ENCODE results near the gene LRRK2. TPM values are rescaled to one million over a fixed set of nuclear protein-coding genes. Genes with fewer than 3 reads are reported as not detected.

LRRK2 gene
- total and polyA plus RNA-seq, 10 of the 15 experiments (the other 5 are each of a cell fraction or from before 2014, with no cell fraction given): 0.80 to 32.6 (median 1.4) TPM

DNA sequence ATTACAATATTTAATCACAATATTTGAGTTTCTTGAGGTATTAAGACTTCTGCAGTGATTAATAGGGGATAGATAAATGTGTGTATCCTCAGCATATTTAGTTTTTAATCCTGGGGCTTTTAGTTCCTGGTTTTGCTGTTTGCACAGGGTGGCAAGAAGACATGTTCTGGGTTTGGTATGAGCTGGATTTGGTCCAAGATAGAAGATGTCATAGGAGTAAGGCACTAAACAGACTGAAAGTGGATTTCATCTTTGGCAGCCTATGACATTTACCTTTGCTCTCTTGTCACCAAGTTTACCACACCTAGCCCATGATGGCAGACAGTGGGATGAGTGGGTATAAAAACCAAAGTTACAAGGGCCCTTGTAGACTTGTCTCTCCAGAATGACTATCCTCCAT, 168.2 kb downstream of the LRRK2 start (continued):
- TF ChIP-seq, protein P1, sequence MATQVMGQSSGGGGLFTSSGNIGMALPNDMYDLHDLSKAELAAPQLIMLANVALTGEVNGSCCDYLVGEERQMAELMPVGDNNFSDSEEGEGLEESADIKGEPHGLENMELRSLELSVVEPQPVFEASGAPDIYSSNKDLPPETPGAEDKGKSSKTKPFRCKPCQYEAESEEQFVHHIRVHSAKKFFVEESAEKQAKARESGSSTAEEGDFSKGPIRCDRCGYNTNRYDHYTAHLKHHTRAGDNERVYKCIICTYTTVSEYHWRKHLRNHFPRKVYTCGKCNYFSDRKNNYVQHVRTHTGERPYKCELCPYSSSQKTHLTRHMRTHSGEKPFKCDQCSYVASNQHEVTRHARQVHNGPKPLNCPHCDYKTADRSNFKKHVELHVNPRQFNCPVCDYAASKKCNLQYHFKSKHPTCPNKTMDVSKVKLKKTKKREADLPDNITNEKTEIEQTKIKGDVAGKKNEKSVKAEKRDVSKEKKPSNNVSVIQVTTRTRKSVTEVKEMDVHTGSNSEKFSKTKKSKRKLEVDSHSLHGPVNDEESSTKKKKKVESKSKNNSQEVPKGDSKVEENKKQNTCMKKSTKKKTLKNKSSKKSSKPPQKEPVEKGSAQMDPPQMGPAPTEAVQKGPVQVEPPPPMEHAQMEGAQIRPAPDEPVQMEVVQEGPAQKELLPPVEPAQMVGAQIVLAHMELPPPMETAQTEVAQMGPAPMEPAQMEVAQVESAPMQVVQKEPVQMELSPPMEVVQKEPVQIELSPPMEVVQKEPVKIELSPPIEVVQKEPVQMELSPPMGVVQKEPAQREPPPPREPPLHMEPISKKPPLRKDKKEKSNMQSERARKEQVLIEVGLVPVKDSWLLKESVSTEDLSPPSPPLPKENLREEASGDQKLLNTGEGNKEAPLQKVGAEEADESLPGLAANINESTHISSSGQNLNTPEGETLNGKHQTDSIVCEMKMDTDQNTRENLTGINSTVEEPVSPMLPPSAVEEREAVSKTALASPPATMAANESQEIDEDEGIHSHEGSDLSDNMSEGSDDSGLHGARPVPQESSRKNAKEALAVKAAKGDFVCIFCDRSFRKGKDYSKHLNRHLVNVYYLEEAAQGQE (IDR thresholded peaks at IDR 0.05; ENCODE audit: low read depth, low read length): no peak
- TF ChIP-seq POU2F2 (IDR thresholded peaks at IDR 0.05; ENCODE audit: borderline replicate concordance, low read depth, low read length) (no peak), BCLAF1 (IDR thresholded peaks at IDR 0.05) (no peak), SPI1 (IDR thresholded peaks at IDR 0.05; ENCODE audit: borderline replicate concordance, insufficient read depth, low read depth, low read length) (no peak), SIN3A (IDR thresholded peaks at IDR 0.05; ENCODE audit: low read depth, low read length) (no peak)
- TF ChIP-seq, protein P2, sequence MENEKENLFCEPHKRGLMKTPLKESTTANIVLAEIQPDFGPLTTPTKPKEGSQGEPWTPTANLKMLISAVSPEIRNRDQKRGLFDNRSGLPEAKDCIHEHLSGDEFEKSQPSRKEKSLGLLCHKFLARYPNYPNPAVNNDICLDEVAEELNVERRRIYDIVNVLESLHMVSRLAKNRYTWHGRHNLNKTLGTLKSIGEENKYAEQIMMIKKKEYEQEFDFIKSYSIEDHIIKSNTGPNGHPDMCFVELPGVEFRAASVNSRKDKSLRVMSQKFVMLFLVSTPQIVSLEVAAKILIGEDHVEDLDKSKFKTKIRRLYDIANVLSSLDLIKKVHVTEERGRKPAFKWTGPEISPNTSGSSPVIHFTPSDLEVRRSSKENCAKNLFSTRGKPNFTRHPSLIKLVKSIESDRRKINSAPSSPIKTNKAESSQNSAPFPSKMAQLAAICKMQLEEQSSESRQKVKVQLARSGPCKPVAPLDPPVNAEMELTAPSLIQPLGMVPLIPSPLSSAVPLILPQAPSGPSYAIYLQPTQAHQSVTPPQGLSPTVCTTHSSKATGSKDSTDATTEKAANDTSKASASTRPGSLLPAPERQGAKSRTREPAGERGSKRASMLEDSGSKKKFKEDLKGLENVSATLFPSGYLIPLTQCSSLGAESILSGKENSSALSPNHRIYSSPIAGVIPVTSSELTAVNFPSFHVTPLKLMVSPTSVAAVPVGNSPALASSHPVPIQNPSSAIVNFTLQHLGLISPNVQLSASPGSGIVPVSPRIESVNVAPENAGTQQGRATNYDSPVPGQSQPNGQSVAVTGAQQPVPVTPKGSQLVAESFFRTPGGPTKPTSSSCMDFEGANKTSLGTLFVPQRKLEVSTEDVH (IDR thresholded peaks at IDR 0.05; ENCODE audit: low read depth, partially characterized antibody): no peak
